Activated T-cell treated with anti-CD3 and anti-CD28 coated beads, Interleukin-2, amount 50 U/mL, for 24 hours (primary cell): ENCODE data around the gene CNGB1.

Experiments
- DNase-seq: peaks from one replicate; pipeline ENCODE4 v3.0.0-alpha.2; 2020
- H3K27ac Mint-ChIP-seq: 2 replicates; pipeline ENCODE4 v1.8.0; 2020; ENCODE audit warnings: mild to moderate bottlenecking, mixed read lengths
- H3K27me3 Mint-ChIP-seq: 2 replicates; pipeline ENCODE4 v1.8.0; 2020; ENCODE audit warnings: mixed read lengths
- H3K36me3 Mint-ChIP-seq: 2 replicates; pipeline ENCODE4 v1.8.0; 2020; ENCODE audit warnings: low read depth, mixed read lengths
- H3K4me1 Mint-ChIP-seq: 2 replicates; pipeline ENCODE4 v1.8.0; 2020; ENCODE audit warnings: low read depth, mixed read lengths
- H3K4me3 Mint-ChIP-seq: 2 replicates; pipeline ENCODE4 v1.8.0; 2020; ENCODE audit warnings: mild to moderate bottlenecking, moderate library complexity, mixed read lengths
- H3K9me3 Mint-ChIP-seq: 2 replicates; pipeline ENCODE4 v1.8.0; 2020; ENCODE audit warnings: mixed read lengths

CNGB1 gene

GRCh38 chr16:57972306-57972705 is 1.4 kb upstream of the CNGB1 start:
- H3K27me3 Mint-ChIP-seq, result no peaks in the 10 kb centered on the region
- no peak overlapping the region for H3K27ac Mint-ChIP-seq
- no peaks in the 10 kb centered on the region for H3K9me3 Mint-ChIP-seq
- H3K36me3 Mint-ChIP-seq, result no peaks in the 10 kb centered on the region
- no peak for DNase-seq
- H3K4me1 Mint-ChIP-seq, result no peaks in the 10 kb centered on the region
- H3K4me3 Mint-ChIP-seq, result no peak overlapping the region

- Mint-ChIP-seq H3K27ac (no peak overlapping the region), H3K4me3 (no peak overlapping the region), H3K9me3 (no peaks in the 10 kb centered on the region), H3K36me3 (no peaks in the 10 kb centered on the region), H3K4me1 (no peaks in the 10 kb centered on the region), H3K27me3 (no peaks in the 10 kb centered on the region)
- no peak for DNase-seq
Measured at GRCh38 chr16:57971848-57972247, 920 bp upstream of the CNGB1 start.

GRCh38 chr16:57970319-57970718 is 609 bp downstream of the CNGB1 start:
- DNase-seq, result no peak
- H3K36me3 Mint-ChIP-seq, result no peaks in the 10 kb centered on the region
- H3K27ac Mint-ChIP-seq, result no peak overlapping the region
- no peak overlapping the region for H3K4me3 Mint-ChIP-seq
- no peaks in the 10 kb centered on the region for H3K9me3 Mint-ChIP-seq
- no peaks in the 10 kb centered on the region for H3K4me1 Mint-ChIP-seq
- no peaks in the 10 kb centered on the region for H3K27me3 Mint-ChIP-seq

GRCh38 chr16:57969451-57970123 is 1.3 kb downstream of the CNGB1 start:
- no peak overlapping the region for H3K4me3 Mint-ChIP-seq

GRCh38 chr16:57967916-57968315 is 3.0 kb downstream of the CNGB1 start:
- no peak overlapping the region for H3K4me3 Mint-ChIP-seq
- no peaks in the 10 kb centered on the region for H3K4me1 Mint-ChIP-seq
- H3K27ac Mint-ChIP-seq, result no peak overlapping the region
- H3K9me3 Mint-ChIP-seq, result no peaks in the 10 kb centered on the region
- no peaks in the 10 kb centered on the region for H3K36me3 Mint-ChIP-seq
- no peaks in the 10 kb centered on the region for H3K27me3 Mint-ChIP-seq
- DNase-seq, result no peak

More at GRCh38 chr16:57969451-57970123, 1.3 kb downstream of the CNGB1 start:
- H3K4me1 Mint-ChIP-seq, result no peaks in the 10 kb centered on the region
- H3K27me3 Mint-ChIP-seq, result no peaks in the 10 kb centered on the region
- no peak for DNase-seq
- H3K27ac Mint-ChIP-seq, result no peak overlapping the region
- no peaks in the 10 kb centered on the region for H3K36me3 Mint-ChIP-seq
- H3K9me3 Mint-ChIP-seq, result no peaks in the 10 kb centered on the region

GRCh38 chr16:57966986-57967385 is 3.9 kb downstream of the CNGB1 start:
- Mint-ChIP-seq H3K4me1 (no peaks in the 10 kb centered on the region), H3K9me3 (no peaks in the 10 kb centered on the region), H3K27ac (no peak overlapping the region), H3K36me3 (no peaks in the 10 kb centered on the region), H3K27me3 (no peaks in the 10 kb centered on the region), H3K4me3 (no peak overlapping the region)
- DNase-seq, result no peak

- H3K27me3 Mint-ChIP-seq, result no peaks in the 10 kb centered on the region
- H3K36me3 Mint-ChIP-seq, result no peaks in the 10 kb centered on the region
- no peak overlapping the region for H3K27ac Mint-ChIP-seq
- H3K4me3 Mint-ChIP-seq, result no peak overlapping the region
- no peaks in the 10 kb centered on the region for H3K4me1 Mint-ChIP-seq
- DNase-seq, result no peak
- no peaks in the 10 kb centered on the region for H3K9me3 Mint-ChIP-seq
Measured at GRCh38 chr16:57966204-57966771, 4.6 kb downstream of the CNGB1 start.

- no peaks in the 10 kb centered on the region for H3K9me3 Mint-ChIP-seq
- no peaks in the 10 kb centered on the region for H3K4me1 Mint-ChIP-seq
- H3K36me3 Mint-ChIP-seq, result no peaks in the 10 kb centered on the region
- DNase-seq, result no peak
- no peaks in the 10 kb centered on the region for H3K27me3 Mint-ChIP-seq
- H3K4me3 Mint-ChIP-seq, result no peak overlapping the region
- no peak overlapping the region for H3K27ac Mint-ChIP-seq
Measured at GRCh38 chr16:57964157-57964700, 6.7 kb downstream of the CNGB1 start.

- no peaks in the 10 kb centered on the region for H3K27me3 Mint-ChIP-seq
- H3K4me3 Mint-ChIP-seq, result no peak overlapping the region
- H3K4me1 Mint-ChIP-seq, result no peaks in the 10 kb centered on the region
- DNase-seq, result no peak
- H3K9me3 Mint-ChIP-seq, result no peaks in the 10 kb centered on the region
- H3K27ac Mint-ChIP-seq, result no peak overlapping the region
- no peaks in the 10 kb centered on the region for H3K36me3 Mint-ChIP-seq
Measured at GRCh38 chr16:57962756-57963155, 8.2 kb downstream of the CNGB1 start.

- Mint-ChIP-seq H3K9me3 (no peaks in the 10 kb centered on the region), H3K27ac (no peak overlapping the region), H3K4me1 (no peaks in the 10 kb centered on the region), H3K27me3 (no peaks in the 10 kb centered on the region), H3K4me3 (no peak overlapping the region), H3K36me3 (no peaks in the 10 kb centered on the region)
- DNase-seq, result no peak
Measured at GRCh38 chr16:57962046-57962445, 8.9 kb downstream of the CNGB1 start.

GRCh38 chr16:57961538-57961937 is 9.4 kb downstream of the CNGB1 start:
- Mint-ChIP-seq H3K4me1 (no peaks in the 10 kb centered on the region), H3K27me3 (no peaks in the 10 kb centered on the region), H3K9me3 (no peaks in the 10 kb centered on the region), H3K36me3 (no peaks in the 10 kb centered on the region), H3K27ac (no peak overlapping the region), H3K4me3 (no peak overlapping the region)
- DNase-seq, result no peak

GRCh38 chr16:57960826-57961472 is 10.0 kb downstream of the CNGB1 start:
- Mint-ChIP-seq H3K27ac (no peak overlapping the region), H3K27me3 (no peaks in the 10 kb centered on the region), H3K9me3 (no peaks in the 10 kb centered on the region), H3K4me1 (no peaks in the 10 kb centered on the region), H3K4me3 (no peak overlapping the region), H3K36me3 (no peaks in the 10 kb centered on the region)
- no peak for DNase-seq

GRCh38 chr16:57960310-57960709 is 10.6 kb downstream of the CNGB1 start:
- Mint-ChIP-seq H3K36me3 (no peaks in the 10 kb centered on the region), H3K4me3 (no peak overlapping the region), H3K4me1 (no peaks in the 10 kb centered on the region), H3K9me3 (no peaks in the 10 kb centered on the region), H3K27ac (no peak overlapping the region), H3K27me3 (no peaks in the 10 kb centered on the region)
- DNase-seq, result no peak

- Mint-ChIP-seq H3K4me1 (no peaks in the 10 kb centered on the region), H3K9me3 (no peaks in the 10 kb centered on the region), H3K27ac (no peak overlapping the region), H3K4me3 (no peak overlapping the region), H3K36me3 (no peaks in the 10 kb centered on the region), H3K27me3 (no peaks in the 10 kb centered on the region)
- no peak for DNase-seq
Measured at GRCh38 chr16:57959804-57960203, 11.1 kb downstream of the CNGB1 start.

- no peak overlapping the region for H3K4me3 Mint-ChIP-seq
- H3K36me3 Mint-ChIP-seq, result no peaks in the 10 kb centered on the region
- DNase-seq, result no peak
- no peaks in the 10 kb centered on the region for H3K4me1 Mint-ChIP-seq
- no peaks in the 10 kb centered on the region for H3K27me3 Mint-ChIP-seq
- H3K9me3 Mint-ChIP-seq, result no peaks in the 10 kb centered on the region
- H3K27ac Mint-ChIP-seq, result no peak overlapping the region
Measured at GRCh38 chr16:57959121-57959520, 11.8 kb downstream of the CNGB1 start.
